MM.1S (cell line): ENCODE results near the gene IFITM5.

Source experiments
- DNase-seq: peaks from one replicate; pipeline ENCODE4 v3.0.0-alpha.2; 2015
- H2AFZ ChIP-seq: fragments of 300-600 bp; sonication (generic); 2 replicates; pipeline ENCODE4 v1.6.0; 2016; ENCODE audit warnings: antibody characterized with exemption, low read length
- H3F3A ChIP-seq: fragments of 300-600 bp; sonication (generic); 2 replicates; pipeline ENCODE4 v1.6.1; 2016; ENCODE audit warnings: mild to moderate bottlenecking, antibody characterized with exemption, low read length, moderate library complexity, mixed read lengths; ENCODE audit not compliant: insufficient read depth
- H3K27ac ChIP-seq: fragments of 300-600 bp; sonication (generic); 2 replicates; pipeline ENCODE4 v1.5.1; 2016; ENCODE audit warnings: mild to moderate bottlenecking, low read length
- H3K27me3 ChIP-seq: fragments of 300-600 bp; sonication (generic); replicated peaks from 2 replicates; pipeline ENCODE4 v1.6.0; 2016; ENCODE audit warnings: low read length; ENCODE audit not compliant: insufficient read depth
- H3K36me3 ChIP-seq: fragments of 300-600 bp; sonication (generic); replicated peaks from 2 replicates; pipeline ENCODE4 v1.6.1; 2016; ENCODE audit warnings: mild to moderate bottlenecking, low read length, mixed read lengths; ENCODE audit not compliant: insufficient read depth
- H3K4me1 ChIP-seq: fragments of 300-600 bp; sonication (generic); 2 replicates; pipeline ENCODE4 v1.6.1; 2016; ENCODE audit warnings: low read length, mixed read lengths
- H3K4me2 ChIP-seq: fragments of 300-600 bp; sonication (generic); 2 replicates; pipeline ENCODE4 v1.6.0; 2016; ENCODE audit warnings: low read depth, low read length
- H3K4me3 ChIP-seq: fragments of 300-600 bp; sonication (generic); 2 replicates; pipeline ENCODE4 v1.5.1; 2016; ENCODE audit warnings: low read length, mixed read lengths
- H3K79me2 ChIP-seq: fragments of 300-600 bp; sonication (generic); 2 replicates; pipeline ENCODE4 v1.6.1; 2016; ENCODE audit warnings: mixed run types, low read length, mixed read lengths
- H3K9ac ChIP-seq: fragments of 300-600 bp; sonication (generic); 2 replicates; pipeline ENCODE4 v1.6.1; 2016; ENCODE audit warnings: low read length, mixed read lengths
- H3K9me2 ChIP-seq: fragments of 300-600 bp; sonication (generic); replicated peaks from 2 replicates; pipeline ENCODE4 v1.6.1; 2016; ENCODE audit warnings: mild to moderate bottlenecking, low read length, mixed read lengths; ENCODE audit not compliant: insufficient read depth
- H3K9me3 ChIP-seq: fragments of 300-600 bp; sonication (generic); replicated peaks from 2 replicates; pipeline ENCODE4 v1.6.1; 2016; ENCODE audit warnings: mild to moderate bottlenecking, low read length, mixed read lengths; ENCODE audit not compliant: insufficient read depth
- H4K20me1 ChIP-seq: fragments of 300-600 bp; sonication (generic); 2 replicates; pipeline ENCODE4 v1.6.1; 2016; ENCODE audit warnings: mild to moderate bottlenecking, low read length, moderate library complexity, mixed read lengths; ENCODE audit not compliant: insufficient read depth
- EZH2 ChIP-seq: fragments of 300-600 bp; sonication (generic); optimal IDR thresholded peaks from 2 replicates; pipeline ENCODE3; 2017; ENCODE audit warnings: low read depth, mild to moderate bottlenecking, antibody characterized with exemption, low read length, mixed read lengths
- EZH2phosphoT487 ChIP-seq: fragments of 300-600 bp; sonication (generic); IDR thresholded peaks from 2 replicates; pipeline ENCODE4 v1.6.1; 2018; ENCODE audit warnings: antibody characterized with exemption, low read length
- TF ChIP-seq, protein P1 (sequence below): fragments of 300-600 bp; sonication (generic); IDR thresholded peaks from 2 replicates; pipeline ENCODE4 v1.5.1; 2016; ENCODE audit warnings: antibody characterized with exemption, low read length, mixed read lengths

Gene IFITM5

DNA sequence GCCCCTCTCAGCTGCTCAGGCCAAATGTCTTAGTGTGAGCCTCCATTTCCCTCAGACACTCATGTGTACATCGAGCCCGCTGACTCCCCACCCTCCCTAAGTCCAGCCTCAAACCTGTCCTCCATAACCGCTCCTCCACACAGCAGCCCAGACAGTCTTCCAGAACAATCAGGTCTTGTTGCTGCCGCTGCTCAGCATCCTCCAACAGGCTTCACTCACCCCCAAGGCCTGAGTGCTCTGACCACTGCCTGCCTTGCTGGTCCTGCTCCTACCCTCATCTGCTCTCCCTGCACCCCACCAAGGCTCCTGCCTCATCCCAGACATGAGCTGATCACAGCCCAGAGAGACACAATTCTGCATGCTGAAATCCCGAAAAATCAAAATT, 45.4 kb downstream of the IFITM5 start:
- no peaks in the 10 kb centered on the region for H3K27me3 ChIP-seq
- TF ChIP-seq EZH2 (no peak), EZH2phosphoT487 (no peak)
- TF ChIP-seq, protein P1, sequence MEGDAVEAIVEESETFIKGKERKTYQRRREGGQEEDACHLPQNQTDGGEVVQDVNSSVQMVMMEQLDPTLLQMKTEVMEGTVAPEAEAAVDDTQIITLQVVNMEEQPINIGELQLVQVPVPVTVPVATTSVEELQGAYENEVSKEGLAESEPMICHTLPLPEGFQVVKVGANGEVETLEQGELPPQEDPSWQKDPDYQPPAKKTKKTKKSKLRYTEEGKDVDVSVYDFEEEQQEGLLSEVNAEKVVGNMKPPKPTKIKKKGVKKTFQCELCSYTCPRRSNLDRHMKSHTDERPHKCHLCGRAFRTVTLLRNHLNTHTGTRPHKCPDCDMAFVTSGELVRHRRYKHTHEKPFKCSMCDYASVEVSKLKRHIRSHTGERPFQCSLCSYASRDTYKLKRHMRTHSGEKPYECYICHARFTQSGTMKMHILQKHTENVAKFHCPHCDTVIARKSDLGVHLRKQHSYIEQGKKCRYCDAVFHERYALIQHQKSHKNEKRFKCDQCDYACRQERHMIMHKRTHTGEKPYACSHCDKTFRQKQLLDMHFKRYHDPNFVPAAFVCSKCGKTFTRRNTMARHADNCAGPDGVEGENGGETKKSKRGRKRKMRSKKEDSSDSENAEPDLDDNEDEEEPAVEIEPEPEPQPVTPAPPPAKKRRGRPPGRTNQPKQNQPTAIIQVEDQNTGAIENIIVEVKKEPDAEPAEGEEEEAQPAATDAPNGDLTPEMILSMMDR = no peak
- H3K9ac ChIP-seq = no peak overlapping the region
- no peaks in the 10 kb centered on the region for H4K20me1 ChIP-seq
- no peaks in the 10 kb centered on the region for H3K9me3 ChIP-seq
- H2AFZ ChIP-seq = no peak overlapping the region
- H3K4me3 ChIP-seq = no peak overlapping the region
- H3K79me2 ChIP-seq = no peaks in the 10 kb centered on the region
- no peaks in the 10 kb centered on the region for H3K9me2 ChIP-seq
- DNase-seq = no peak
- no peak overlapping the region for H3K4me2 ChIP-seq
- no peaks in the 10 kb centered on the region for H3K4me1 ChIP-seq
- H3K27ac ChIP-seq = no peak overlapping the region
- H3K36me3 ChIP-seq = 0 out of 2 replicates have a peak, but pooled peaks cover 3% of the 10 kb centered on the region
- no peaks in the 10 kb centered on the region; the same call in 1 of the 2 replicates for H3F3A ChIP-seq

DNA sequence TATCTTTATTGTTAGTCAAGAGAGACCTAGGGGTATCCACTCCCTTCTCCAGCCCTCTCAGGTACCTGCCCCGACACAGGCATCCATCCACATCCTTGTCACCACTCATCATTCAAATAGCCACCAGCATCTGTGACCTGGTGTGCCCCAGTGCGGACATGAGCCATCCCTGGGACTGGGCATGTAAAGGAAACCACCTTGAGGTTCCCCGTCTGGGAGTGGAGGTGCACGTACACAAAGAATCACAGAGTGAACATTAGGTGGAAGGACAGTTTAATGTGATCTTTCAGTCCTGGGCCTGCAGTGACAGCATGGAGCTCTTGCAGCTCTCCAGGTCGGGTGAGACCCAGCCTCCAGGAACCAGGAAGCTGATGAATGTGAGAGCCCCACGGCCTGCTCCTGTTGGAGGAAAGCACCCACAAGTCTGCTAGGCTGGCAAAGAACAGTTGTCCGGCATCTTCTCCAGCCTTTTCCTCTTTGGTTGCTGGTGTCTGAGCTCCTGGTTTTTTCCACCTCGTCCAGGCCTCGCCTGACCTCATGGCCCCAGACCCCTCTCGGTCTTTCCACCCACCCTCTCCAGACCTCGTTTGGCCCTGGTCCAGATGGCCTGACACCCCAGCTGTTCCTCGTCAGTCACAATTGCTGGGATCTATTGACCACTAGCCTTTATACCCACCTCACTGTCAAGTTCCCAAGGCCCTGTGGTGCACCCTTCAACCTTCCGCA, 46.0 kb downstream of the IFITM5 start:
- 0 out of 2 replicates have a peak, but pooled peaks cover 7% of the 10 kb centered on the region for H3K36me3 ChIP-seq
- H3K4me1 ChIP-seq = no peaks in the 10 kb centered on the region
- H3K9ac ChIP-seq = no peak overlapping the region

DNA sequence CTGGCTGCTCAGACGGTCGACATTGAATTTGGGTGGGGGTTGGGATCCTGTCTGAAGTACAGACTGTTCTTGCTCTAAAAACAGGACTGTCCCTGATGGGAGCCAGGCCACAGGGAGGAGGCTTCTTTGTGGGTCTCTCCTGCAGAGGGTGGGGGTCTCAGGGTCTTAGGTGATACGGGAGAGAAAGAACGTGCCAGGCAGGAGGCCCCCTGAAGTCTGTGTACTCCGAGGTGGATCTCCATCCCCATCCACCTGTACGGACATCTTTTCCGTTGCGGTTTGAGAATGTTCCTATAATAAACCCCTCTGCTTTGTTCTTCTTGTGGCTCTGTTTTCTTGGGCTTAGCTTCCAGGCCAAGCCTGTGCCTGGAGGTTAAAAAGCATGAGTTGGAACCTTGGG, 46.7 kb downstream of the IFITM5 start:
- no peaks in the 10 kb centered on the region for H3K79me2 ChIP-seq
- H3K9me2 ChIP-seq = no peaks in the 10 kb centered on the region
- no peak overlapping the region for H3K27ac ChIP-seq
- H3K36me3 ChIP-seq = peaks cover 12% of the 10 kb centered on the region; the same call in 1 of the 2 replicates
- no peak overlapping the region for H3K4me3 ChIP-seq
- H3K9ac ChIP-seq = no peak overlapping the region
- no peaks in the 10 kb centered on the region for H4K20me1 ChIP-seq
- TF ChIP-seq EZH2phosphoT487 (no peak), EZH2 (no peak)
- TF ChIP-seq, protein P1 = no peak
- no peaks in the 10 kb centered on the region; the same call in 1 of the 2 replicates for H3F3A ChIP-seq
- H3K4me1 ChIP-seq = no peaks in the 10 kb centered on the region
- H3K9me3 ChIP-seq = no peaks in the 10 kb centered on the region
- no peak overlapping the region for H2AFZ ChIP-seq
- DNase-seq = no peak
- no peaks in the 10 kb centered on the region for H3K27me3 ChIP-seq
- H3K4me2 ChIP-seq = no peak overlapping the region

More for the DNA sequence above, 46.0 kb downstream of the IFITM5 start:
- no peak overlapping the region for H3K27ac ChIP-seq
- H3K9me3 ChIP-seq = no peaks in the 10 kb centered on the region
- no peak overlapping the region for H2AFZ ChIP-seq
- no peak overlapping the region for H3K4me2 ChIP-seq
- no peak for DNase-seq
- no peaks in the 10 kb centered on the region; the same call in 1 of the 2 replicates for H3F3A ChIP-seq
- H4K20me1 ChIP-seq = no peaks in the 10 kb centered on the region
- H3K79me2 ChIP-seq = no peaks in the 10 kb centered on the region
- H3K27me3 ChIP-seq = no peaks in the 10 kb centered on the region
- TF ChIP-seq EZH2 (no peak), EZH2phosphoT487 (no peak)
- TF ChIP-seq, protein P1 = no peak
- no peaks in the 10 kb centered on the region for H3K9me2 ChIP-seq
- H3K4me3 ChIP-seq = no peak overlapping the region
